H1 (cell line): ENCODE data around the gene MTHFS. TPM values are rescaled to one million over a fixed set of nuclear protein-coding genes. Genes with fewer than 3 reads are reported as not detected.
A peak's percentile ranks its signal among the peaks of the same experiment; 100 is the strongest.

ENCODE experiments used
- BRCA1 ChIP-seq: IDR thresholded peaks from 2 replicates; pipeline ENCODE4 v1.6.1; 2012; ENCODE audit warnings: low read depth, low read length, improper control_type of control experiment
- CTBP2 ChIP-seq: IDR thresholded peaks from 2 replicates; pipeline ENCODE4 v1.7.0; 2011; ENCODE audit warnings: borderline replicate concordance, mild to moderate bottlenecking, moderate library complexity, mixed read lengths, low read length; ENCODE audit not compliant: insufficient read depth, insufficient read length
- GABPA ChIP-seq: IDR thresholded peaks from 2 replicates; pipeline ENCODE4 v1.6.1; 2011; ENCODE audit warnings: mild to moderate bottlenecking, low read length, moderate library complexity, borderline replicate concordance; ENCODE audit not compliant: insufficient read depth
- HDAC6 ChIP-seq: IDR thresholded peaks from one replicate; pipeline ENCODE4 v1.7.1; 2012; ENCODE audit warnings: low read depth, mild to moderate bottlenecking, inconsistent platforms, low read length, moderate library complexity
- KDM1A ChIP-seq: fragments of 200-600, 300-600 bp; sonication (generic); IDR thresholded peaks from 2 replicates; pipeline ENCODE4 v1.7.1; 2016; ENCODE audit warnings: mild to moderate bottlenecking, low read length, borderline replicate concordance
- MAFK ChIP-seq: IDR thresholded peaks from 2 replicates; pipeline ENCODE4 v1.6.1; 2012; ENCODE audit warnings: low read depth, mild to moderate bottlenecking, improper control_type of control experiment, low read length
- PHF8 ChIP-seq: fragments of 200-600 bp; sonication (generic); conservative IDR thresholded peaks from 2 replicates; pipeline ENCODE4 v1.7.1; 2012; ENCODE audit warnings: low read depth, mild to moderate bottlenecking, inconsistent platforms, low read length, moderate library complexity
- POLR2AphosphoS5 ChIP-seq: IDR thresholded peaks from 2 replicates; pipeline ENCODE4 v1.6.1; 2011; ENCODE audit warnings: low read depth, low read length
- RAD21 ChIP-seq, 2 experiments: IDR thresholded peaks in 1 of 2; conservative IDR thresholded peaks in 1 of 2; 2 replicates each; pipeline ENCODE4 v1.6.1; 2011; ENCODE audit warnings: low read depth in 2 of 2, low read length in 2 of 2, improper control_type of control experiment in 1 of 2, inconsistent platforms in 1 of 2, mild to moderate bottlenecking in 1 of 2, moderate library complexity in 1 of 2
- SIN3A ChIP-seq, 2 experiments: IDR thresholded peaks in 1 of 2; conservative IDR thresholded peaks in 1 of 2; 2 replicates each; pipeline ENCODE4 v1.6.1; 2011 to 2012; ENCODE audit warnings: low read length in 2 of 2, improper control_type of control experiment in 1 of 2, low read depth in 1 of 2, mild to moderate bottlenecking in 1 of 2
- TAF1 ChIP-seq: IDR thresholded peaks from 2 replicates; pipeline ENCODE4 v1.6.1; 2011; ENCODE audit warnings: mild to moderate bottlenecking, low read depth, low read length
- TAF7 ChIP-seq: optimal IDR thresholded peaks from 2 replicates; pipeline ENCODE3; 2011; ENCODE audit warnings: low read depth, mild to moderate bottlenecking, inconsistent platforms, low read length, moderate library complexity, borderline replicate concordance
- TBP ChIP-seq: IDR thresholded peaks from 2 replicates; pipeline ENCODE4 v1.6.1; 2011; ENCODE audit warnings: low read depth, low read length, improper control_type of control experiment
- polyA plus RNA-seq, 7 experiments: library from polyadenylated mRNA; depleted of rRNA in 3 of 7; stranded (reverse) in 5 of 7; unstranded in 2 of 7; fragments of >200 nt in 5 of 7; fragments of 200-250 nt in 2 of 7; gene quantifications; 1 replicate in 5 of 7; 2 replicates in 1 of 7; 4 replicates in 1 of 7; pipeline versions ENCODE4 v1.2.1 to v1.2.3, GENCODE V29; 2011 to 2013; ENCODE audit warnings: missing spikeins in 2 of 7, mixed read lengths in 2 of 7
- total RNA-seq: library from RNA; stranded (reverse); fragmentation: NEBNext Ultra II Directional; extraction: Animal tissue kit (Norgen Biotek cat#: 25700); gene quantifications from 2 replicates; pipeline ENCODE4 v1.2.1, GENCODE V29; 2021

MTHFS gene
- total and polyA plus RNA-seq, 2 of the 8 experiments (the other 6 are each of a cell fraction or from before 2014, with no cell fraction given) = 27.3 to 37.2 TPM

DNA sequence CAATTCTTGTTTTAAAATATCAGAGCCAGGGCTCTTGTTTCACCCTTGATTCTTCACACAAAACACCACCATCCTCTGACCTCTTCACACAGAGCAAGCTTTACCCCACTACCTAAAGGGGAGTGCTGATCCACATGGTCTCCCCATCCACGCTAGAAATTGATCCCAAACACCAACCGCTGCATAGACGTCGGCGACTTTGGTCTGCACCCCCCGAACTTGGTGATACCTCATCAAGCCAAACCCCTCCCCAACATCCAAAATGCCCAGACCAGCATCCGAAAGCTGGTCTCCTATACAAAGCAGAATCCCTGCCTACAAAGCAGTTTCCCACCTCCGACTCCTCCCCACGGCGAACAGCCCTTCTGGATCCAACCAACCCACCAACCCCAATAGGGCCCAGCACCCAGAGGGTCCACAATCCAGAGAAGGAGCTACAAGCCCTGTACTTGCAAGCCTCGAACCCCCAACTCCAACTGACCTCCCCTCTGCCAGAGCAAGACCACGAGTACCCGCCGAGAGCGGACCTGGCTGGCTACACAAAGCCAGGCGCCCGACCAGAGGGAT lies 25.8 kb upstream of the MTHFS start (continued):
- no peak for TF ChIP-seq BRCA1
- no peak for TF ChIP-seq TAF7
- no peak for TF ChIP-seq KDM1A
- TF ChIP-seq SIN3A (conservative IDR thresholded peaks at IDR 0.05 in 1 of 2, IDR thresholded peaks at IDR 0.05 in 1 of 2; ENCODE audit: low read depth in 1 of 2, low read length in 2 of 2) = no peak
- TF ChIP-seq MAFK = no peak
- no peak for TF ChIP-seq HDAC6
- TF ChIP-seq TAF1 = no peak; the same call in 1 of the 2 replicates
- TF ChIP-seq RAD21 (IDR thresholded peaks at IDR 0.05 in 1 of 2, conservative IDR thresholded peaks at IDR 0.05 in 1 of 2; ENCODE audit: low read depth in 2 of 2, low read length in 2 of 2) = no peak
- TF ChIP-seq POLR2AphosphoS5 = peak; percentile 62
- TF ChIP-seq GABPA = no peak
- no peak for TF ChIP-seq CTBP2
- TF ChIP-seq TBP = 0 out of 2 replicates have a peak, but pooled peaks have one; percentile 10
- TF ChIP-seq PHF8 = 0 out of 2 replicates have a peak, but pooled peaks have one; percentile 9
